ENCODE measurements around the gene COMMD6. TPM values are rescaled to one million over a fixed set of nuclear protein-coding genes. Genes with fewer than 3 reads are reported as not detected.

The COMMD6 gene
- total and polyA plus RNA-seq, 2 of the 13 experiments (the other 11 are each of a cell fraction or from before 2014, with no cell fraction given), result 97.0 to 164 TPM

DNA sequence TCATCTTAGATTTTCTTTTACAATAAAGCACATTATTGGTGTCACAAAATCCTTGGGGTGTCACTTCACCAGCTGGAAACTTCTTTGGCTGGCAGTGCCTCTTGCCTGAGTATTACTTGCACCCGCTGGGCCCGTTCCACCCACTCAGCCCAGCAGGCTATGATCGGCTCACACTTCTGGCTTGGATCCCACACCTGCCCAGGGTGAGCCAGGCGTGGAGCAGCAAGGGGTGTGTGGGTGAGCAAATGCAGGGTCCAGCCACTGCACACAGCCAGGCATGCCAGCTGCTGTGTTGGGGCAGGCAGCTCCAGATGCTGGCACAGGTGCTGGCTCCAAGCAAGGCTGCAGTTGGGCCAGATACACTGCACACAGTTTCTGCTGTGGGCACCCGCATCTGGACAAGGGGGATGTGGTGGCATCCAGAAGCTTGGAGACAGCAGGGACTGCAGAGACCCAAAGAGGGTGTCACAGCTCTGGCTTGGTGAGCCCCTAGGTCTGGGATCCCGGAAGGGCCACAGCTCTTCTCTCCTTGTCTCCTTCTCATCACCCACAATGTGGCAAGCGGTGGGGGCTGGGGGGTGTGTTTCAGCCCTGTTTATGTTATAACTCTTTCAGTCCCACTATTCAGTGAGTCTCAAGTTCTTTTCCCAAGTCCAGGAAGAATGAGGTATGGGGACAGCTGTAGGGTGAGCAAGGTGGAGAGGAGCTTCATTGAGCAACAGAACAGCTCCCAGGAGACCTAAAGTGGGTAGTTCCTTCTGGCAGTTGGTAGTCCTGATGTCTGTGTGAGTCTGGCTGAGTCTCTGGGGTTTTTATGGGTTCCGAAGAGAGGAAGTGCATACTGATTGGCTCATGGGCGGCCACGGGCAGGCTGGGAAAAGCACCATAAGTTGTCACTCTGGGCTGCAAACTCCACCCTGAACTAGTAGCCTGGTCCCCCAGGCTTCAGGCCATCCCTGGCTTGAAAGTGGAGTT lies 30.3 kb downstream of the COMMD6 start:
- no peak for FAIRE-seq
- no peak for TF ChIP-seq ZFP82 (CRISPR knock-in tag; IDR thresholded peaks at IDR 0.05; ENCODE audit: borderline replicate concordance)
- TF ChIP-seq ZNF552 (CRISPR knock-in tag; IDR thresholded peaks at IDR 0.05; ENCODE audit: borderline replicate concordance), result no peak
- no peak for TF ChIP-seq NKX3-1 (CRISPR knock-in tag; IDR thresholded peaks at IDR 0.05)
- TF ChIP-seq, protein P1, sequence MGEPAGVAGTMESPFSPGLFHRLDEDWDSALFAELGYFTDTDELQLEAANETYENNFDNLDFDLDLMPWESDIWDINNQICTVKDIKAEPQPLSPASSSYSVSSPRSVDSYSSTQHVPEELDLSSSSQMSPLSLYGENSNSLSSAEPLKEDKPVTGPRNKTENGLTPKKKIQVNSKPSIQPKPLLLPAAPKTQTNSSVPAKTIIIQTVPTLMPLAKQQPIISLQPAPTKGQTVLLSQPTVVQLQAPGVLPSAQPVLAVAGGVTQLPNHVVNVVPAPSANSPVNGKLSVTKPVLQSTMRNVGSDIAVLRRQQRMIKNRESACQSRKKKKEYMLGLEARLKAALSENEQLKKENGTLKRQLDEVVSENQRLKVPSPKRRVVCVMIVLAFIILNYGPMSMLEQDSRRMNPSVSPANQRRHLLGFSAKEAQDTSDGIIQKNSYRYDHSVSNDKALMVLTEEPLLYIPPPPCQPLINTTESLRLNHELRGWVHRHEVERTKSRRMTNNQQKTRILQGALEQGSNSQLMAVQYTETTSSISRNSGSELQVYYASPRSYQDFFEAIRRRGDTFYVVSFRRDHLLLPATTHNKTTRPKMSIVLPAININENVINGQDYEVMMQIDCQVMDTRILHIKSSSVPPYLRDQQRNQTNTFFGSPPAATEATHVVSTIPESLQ (CRISPR knock-in tag; conservative IDR thresholded peaks at IDR 0.05), result no peak
- no peak for TF ChIP-seq ZC3H13 (CRISPR knock-in tag; IDR thresholded peaks at IDR 0.05)
- TF ChIP-seq, protein P2, sequence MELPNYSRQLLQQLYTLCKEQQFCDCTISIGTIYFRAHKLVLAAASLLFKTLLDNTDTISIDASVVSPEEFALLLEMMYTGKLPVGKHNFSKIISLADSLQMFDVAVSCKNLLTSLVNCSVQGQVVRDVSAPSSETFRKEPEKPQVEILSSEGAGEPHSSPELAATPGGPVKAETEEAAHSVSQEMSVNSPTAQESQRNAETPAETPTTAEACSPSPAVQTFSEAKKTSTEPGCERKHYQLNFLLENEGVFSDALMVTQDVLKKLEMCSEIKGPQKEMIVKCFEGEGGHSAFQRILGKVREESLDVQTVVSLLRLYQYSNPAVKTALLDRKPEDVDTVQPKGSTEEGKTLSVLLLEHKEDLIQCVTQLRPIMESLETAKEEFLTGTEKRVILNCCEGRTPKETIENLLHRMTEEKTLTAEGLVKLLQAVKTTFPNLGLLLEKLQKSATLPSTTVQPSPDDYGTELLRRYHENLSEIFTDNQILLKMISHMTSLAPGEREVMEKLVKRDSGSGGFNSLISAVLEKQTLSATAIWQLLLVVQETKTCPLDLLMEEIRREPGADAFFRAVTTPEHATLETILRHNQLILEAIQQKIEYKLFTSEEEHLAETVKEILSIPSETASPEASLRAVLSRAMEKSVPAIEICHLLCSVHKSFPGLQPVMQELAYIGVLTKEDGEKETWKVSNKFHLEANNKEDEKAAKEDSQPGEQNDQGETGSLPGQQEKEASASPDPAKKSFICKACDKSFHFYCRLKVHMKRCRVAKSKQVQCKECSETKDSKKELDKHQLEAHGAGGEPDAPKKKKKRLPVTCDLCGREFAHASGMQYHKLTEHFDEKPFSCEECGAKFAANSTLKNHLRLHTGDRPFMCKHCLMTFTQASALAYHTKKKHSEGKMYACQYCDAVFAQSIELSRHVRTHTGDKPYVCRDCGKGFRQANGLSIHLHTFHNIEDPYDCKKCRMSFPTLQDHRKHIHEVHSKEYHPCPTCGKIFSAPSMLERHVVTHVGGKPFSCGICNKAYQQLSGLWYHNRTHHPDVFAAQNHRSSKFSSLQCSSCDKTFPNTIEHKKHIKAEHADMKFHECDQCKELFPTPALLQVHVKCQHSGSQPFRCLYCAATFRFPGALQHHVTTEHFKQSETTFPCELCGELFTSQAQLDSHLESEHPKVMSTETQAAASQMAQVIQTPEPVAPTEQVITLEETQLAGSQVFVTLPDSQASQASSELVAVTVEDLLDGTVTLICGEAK (IDR thresholded peaks at IDR 0.05), result no peak
- TF ChIP-seq, protein P2 (CRISPR knock-in tag; IDR thresholded peaks at IDR 0.05), result no peak
- no peak for TF ChIP-seq SYNCRIP (IDR thresholded peaks at IDR 0.05; ENCODE audit: insufficient read depth, low read depth, low read length)
- no peak for TF ChIP-seq KDM2A (CRISPR knock-in tag; IDR thresholded peaks at IDR 0.05; ENCODE audit: borderline replicate concordance, low read depth)
- TF ChIP-seq, protein P3, sequence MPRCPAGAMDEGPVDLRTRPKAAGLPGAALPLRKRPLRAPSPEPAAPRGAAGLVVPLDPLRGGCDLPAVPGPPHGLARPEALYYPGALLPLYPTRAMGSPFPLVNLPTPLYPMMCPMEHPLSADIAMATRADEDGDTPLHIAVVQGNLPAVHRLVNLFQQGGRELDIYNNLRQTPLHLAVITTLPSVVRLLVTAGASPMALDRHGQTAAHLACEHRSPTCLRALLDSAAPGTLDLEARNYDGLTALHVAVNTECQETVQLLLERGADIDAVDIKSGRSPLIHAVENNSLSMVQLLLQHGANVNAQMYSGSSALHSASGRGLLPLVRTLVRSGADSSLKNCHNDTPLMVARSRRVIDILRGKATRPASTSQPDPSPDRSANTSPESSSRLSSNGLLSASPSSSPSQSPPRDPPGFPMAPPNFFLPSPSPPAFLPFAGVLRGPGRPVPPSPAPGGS (CRISPR knock-in tag; IDR thresholded peaks at IDR 0.05), result no peak
- no peak for TF ChIP-seq MAFF (IDR thresholded peaks at IDR 0.05; ENCODE audit: low read depth, low read length)

More for the DNA sequence above, 30.3 kb downstream of the COMMD6 start:
- 62% methylated on average over 5 of the region's 10 CpGs for WGBS (ENCODE audit: low lambda C conversion rate)
- in situ Hi-C loops (cut with HindIII; ENCODE audit: extremely low pct_ligation_motif_present, low pct_unique_long_range_greater_than_20kb), result no loop called here
- Histone ChIP-seq H2AFZ (ENCODE audit: low read length) (no peak overlapping the region), H3K4me3 (replicated peaks in 1 of 3; ENCODE audit: insufficient read depth in 1 of 3, low read depth in 2 of 3, low read length in 3 of 3) (peak overlapping the region in 1 of 3 experiments; percentile 57; a peak in 1 of 6 replicates), H3K4me1 (ENCODE audit: insufficient read depth, low read length) (no peaks in the 10 kb centered on the region; the same call in 1 of the 2 replicates), H3K79me2 (ENCODE audit: insufficient read depth, low read length) (no peaks in the 10 kb centered on the region), H4K20me1 (ENCODE audit: insufficient read depth, low read length) (no peaks in the 10 kb centered on the region), H3K36me3 (replicated peaks in 1 of 2; ENCODE audit: control insufficient read depth in 1 of 2, insufficient read depth in 2 of 2, low read length in 2 of 2) (no peaks in the 10 kb centered on the region), H3K9me3 (ENCODE audit: low read length) (no peaks in the 10 kb centered on the region), H3K4me2 (ENCODE audit: low read depth, low read length) (peak overlapping the region; percentile 76), H3K9ac (ENCODE audit: insufficient read depth, low read depth, low read length) (no peak overlapping the region), H3K27me3 (ENCODE audit: control insufficient read depth in 1 of 2, insufficient read depth in 2 of 2, low read length in 2 of 2) (no peaks in the 10 kb centered on the region; a peak in 1 of 5 replicates), H3K27ac (ENCODE audit: extremely low read length, insufficient read depth, low read length) (no peak overlapping the region)
- DNase-seq (ENCODE audit: low spot score) (no peak), ATAC-seq (peak; percentile 76)
- POLR2A ChIA-PET, result no interaction called here
- no TSS peak for BruUV-seq (replicated peaks)
- CTCF ChIA-PET (ENCODE audit: low intra/inter-chr PET ratio, low total read pairs), result no interaction called here
- intact Hi-C loops (cut with micrococcal nuclease; ENCODE audit: unreplicated experiment), result no loop called here

Data from HepG2 (cell line).